ENCODE results near the gene WFDC10A.
"Not testable (repeated sequence)": the region's sequence is repeated elsewhere in the genome, so short reads cannot be mapped to it uniquely, and the experiment has no call there.

DNA sequence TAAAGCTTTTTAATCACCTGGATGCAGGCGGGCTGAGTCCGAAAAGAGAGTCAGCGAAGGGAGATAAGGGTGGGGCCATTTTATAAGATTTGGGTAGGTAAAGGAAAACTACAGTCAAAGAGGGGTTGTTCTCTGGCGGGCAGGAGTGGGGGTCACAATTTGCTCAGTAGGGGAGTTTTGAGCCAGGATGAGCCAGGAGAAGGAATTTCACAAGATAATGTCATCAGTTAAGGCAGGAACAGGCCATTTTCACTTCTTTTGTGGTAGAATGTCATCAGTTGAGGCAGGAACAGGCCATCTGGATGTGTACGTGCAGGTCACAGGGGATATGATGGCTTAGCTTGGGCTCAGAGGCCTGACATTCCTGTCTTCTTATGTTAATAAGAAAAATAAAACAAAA is 45.2 kb upstream of the WFDC10A start:
- not testable (repeated sequence) for TF ChIP-seq POLR2A (IDR thresholded peaks at IDR 0.05; ENCODE audit: low read length); RCOR1 (IDR thresholded peaks at IDR 0.05; ENCODE audit: low read depth, low read length); EHF (CRISPR knock-in tag; IDR thresholded peaks at IDR 0.05); RAD21 (conservative IDR thresholded peaks at IDR 0.05 in 1 of 2, IDR thresholded peaks at IDR 0.05 in 1 of 2)
- TF ChIP-seq, protein P1, sequence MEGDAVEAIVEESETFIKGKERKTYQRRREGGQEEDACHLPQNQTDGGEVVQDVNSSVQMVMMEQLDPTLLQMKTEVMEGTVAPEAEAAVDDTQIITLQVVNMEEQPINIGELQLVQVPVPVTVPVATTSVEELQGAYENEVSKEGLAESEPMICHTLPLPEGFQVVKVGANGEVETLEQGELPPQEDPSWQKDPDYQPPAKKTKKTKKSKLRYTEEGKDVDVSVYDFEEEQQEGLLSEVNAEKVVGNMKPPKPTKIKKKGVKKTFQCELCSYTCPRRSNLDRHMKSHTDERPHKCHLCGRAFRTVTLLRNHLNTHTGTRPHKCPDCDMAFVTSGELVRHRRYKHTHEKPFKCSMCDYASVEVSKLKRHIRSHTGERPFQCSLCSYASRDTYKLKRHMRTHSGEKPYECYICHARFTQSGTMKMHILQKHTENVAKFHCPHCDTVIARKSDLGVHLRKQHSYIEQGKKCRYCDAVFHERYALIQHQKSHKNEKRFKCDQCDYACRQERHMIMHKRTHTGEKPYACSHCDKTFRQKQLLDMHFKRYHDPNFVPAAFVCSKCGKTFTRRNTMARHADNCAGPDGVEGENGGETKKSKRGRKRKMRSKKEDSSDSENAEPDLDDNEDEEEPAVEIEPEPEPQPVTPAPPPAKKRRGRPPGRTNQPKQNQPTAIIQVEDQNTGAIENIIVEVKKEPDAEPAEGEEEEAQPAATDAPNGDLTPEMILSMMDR (IDR thresholded peaks at IDR 0.05), result not testable (repeated sequence)
